Femur (tissue), 1 donor: Measurements from ENCODE around the gene CHCHD6.
A peak's percentile ranks its signal among the peaks of the same experiment; 100 is the strongest.

Source experiments
- DNase-seq: peaks from one replicate; pipeline ENCODE4 v3.0.0-alpha.2; 2017

The CHCHD6 gene

GRCh38 chr3:126900859-126901540, 197.0 kb downstream of the CHCHD6 start:
- DNase-seq: no peak

- DNase-seq: no peak
Observed at GRCh38 chr3:126901631-126902030, 197.6 kb downstream of the CHCHD6 start.

GRCh38 chr3:126903521-126903920, 199.5 kb downstream of the CHCHD6 start:
- DNase-seq: no peak

GRCh38 chr3:126907557-126907956, 203.5 kb downstream of the CHCHD6 start:
- no peak for DNase-seq

GRCh38 chr3:126908752-126909275, 204.8 kb downstream of the CHCHD6 start:
- no peak for DNase-seq

GRCh38 chr3:126910231-126910630, 206.2 kb downstream of the CHCHD6 start:
- DNase-seq: no peak

GRCh38 chr3:126911162-126912026, 207.4 kb downstream of the CHCHD6 start:
- peak; percentile 63 for DNase-seq

- no peak for DNase-seq
Observed at GRCh38 chr3:126912027-126912422, 208.0 kb downstream of the CHCHD6 start.

- no peak for DNase-seq
Observed at GRCh38 chr3:126912491-126913195, 208.6 kb downstream of the CHCHD6 start.

- DNase-seq: no peak
Observed at GRCh38 chr3:126913524-126913923, 209.5 kb downstream of the CHCHD6 start.

GRCh38 chr3:126914226-126914625, 210.2 kb downstream of the CHCHD6 start:
- DNase-seq: no peak

- DNase-seq: no peak
Observed at GRCh38 chr3:126915015-126915414, 211.0 kb downstream of the CHCHD6 start.

GRCh38 chr3:126916546-126916945, 212.5 kb downstream of the CHCHD6 start:
- no peak for DNase-seq

GRCh38 chr3:126917232-126917804, 213.3 kb downstream of the CHCHD6 start:
- no peak for DNase-seq

- no peak for DNase-seq
Observed at GRCh38 chr3:126918355-126918821, 214.3 kb downstream of the CHCHD6 start.

- no peak for DNase-seq
Observed at GRCh38 chr3:126921085-126921824, 217.2 kb downstream of the CHCHD6 start.

GRCh38 chr3:126922466-126922865, 218.4 kb downstream of the CHCHD6 start:
- DNase-seq: no peak

GRCh38 chr3:126923423-126923822, 219.4 kb downstream of the CHCHD6 start:
- no peak for DNase-seq

- no peak for DNase-seq
Observed at GRCh38 chr3:126923895-126924294, 219.9 kb downstream of the CHCHD6 start.

GRCh38 chr3:126924458-126924857, 220.4 kb downstream of the CHCHD6 start:
- DNase-seq: no peak

GRCh38 chr3:126925411-126926171, 221.6 kb downstream of the CHCHD6 start:
- DNase-seq: no peak
